ENCODE results near the gene CNN1. TPM values are rescaled to one million over a fixed set of nuclear protein-coding genes. Genes with fewer than 3 reads are reported as not detected.

Gene CNN1
- total and polyA plus RNA-seq, 2 of the 8 experiments (the other 6 are each of a cell fraction or from before 2014, with no cell fraction given) = 29.8 to 50.8 TPM

- TF ChIP-seq CTBP2 (IDR thresholded peaks at IDR 0.05; ENCODE audit: borderline replicate concordance, insufficient read depth, insufficient read length, low read length) = no peak
- no peak for TF ChIP-seq CBX5 (IDR thresholded peaks at IDR 0.05; ENCODE audit: low read depth, low read length)
- TF ChIP-seq HDAC2 (IDR thresholded peaks at IDR 0.05; ENCODE audit: borderline replicate concordance in 1 of 2, low read depth in 2 of 2, low read length in 2 of 2) = peak in 1 of 2 experiments; percentile 89; a peak in 1 of 4 replicates
- peak; percentile 66 for TF ChIP-seq USF2 (IDR thresholded peaks at IDR 0.05; ENCODE audit: low read length)
- no peak for TF ChIP-seq SIRT6 (IDR thresholded peaks at IDR 0.05; ENCODE audit: low read length)
- peak; percentile 98 to 99 for TF ChIP-seq SIN3A (conservative IDR thresholded peaks at IDR 0.05 in 1 of 2, IDR thresholded peaks at IDR 0.05 in 1 of 2; ENCODE audit: low read depth in 1 of 2, low read length in 2 of 2)
- peak; percentile 74 for TF ChIP-seq SP1 (IDR thresholded peaks at IDR 0.05; ENCODE audit: low read depth, low read length)
- TF ChIP-seq POU5F1 (IDR thresholded peaks at IDR 0.05; ENCODE audit: low read depth, low read length) = no peak
- no peak for TF ChIP-seq KDM4A (IDR thresholded peaks at IDR 0.05; ENCODE audit: low read depth, low read length, severe bottlenecking)
- TF ChIP-seq EGR1 (IDR thresholded peaks at IDR 0.05; ENCODE audit: borderline replicate concordance, low read depth, low read length) = no peak
- TF ChIP-seq RFX5 (IDR thresholded peaks at IDR 0.05; ENCODE audit: borderline replicate concordance, low read depth, low read length) = no peak
- no peak for TF ChIP-seq SP4 (IDR thresholded peaks at IDR 0.05; ENCODE audit: low read length)
These were observed 8.2 kb upstream of the CNN1 start (continued) for GRCh38 chr19:11530432-11530831.
